ENCODE measurements around the gene TMEM176B.
"Not testable (repeated sequence)": the region's sequence is repeated elsewhere in the genome, so short reads cannot be mapped to it uniquely, and the experiment has no call there.

Gene TMEM176B

DNA sequence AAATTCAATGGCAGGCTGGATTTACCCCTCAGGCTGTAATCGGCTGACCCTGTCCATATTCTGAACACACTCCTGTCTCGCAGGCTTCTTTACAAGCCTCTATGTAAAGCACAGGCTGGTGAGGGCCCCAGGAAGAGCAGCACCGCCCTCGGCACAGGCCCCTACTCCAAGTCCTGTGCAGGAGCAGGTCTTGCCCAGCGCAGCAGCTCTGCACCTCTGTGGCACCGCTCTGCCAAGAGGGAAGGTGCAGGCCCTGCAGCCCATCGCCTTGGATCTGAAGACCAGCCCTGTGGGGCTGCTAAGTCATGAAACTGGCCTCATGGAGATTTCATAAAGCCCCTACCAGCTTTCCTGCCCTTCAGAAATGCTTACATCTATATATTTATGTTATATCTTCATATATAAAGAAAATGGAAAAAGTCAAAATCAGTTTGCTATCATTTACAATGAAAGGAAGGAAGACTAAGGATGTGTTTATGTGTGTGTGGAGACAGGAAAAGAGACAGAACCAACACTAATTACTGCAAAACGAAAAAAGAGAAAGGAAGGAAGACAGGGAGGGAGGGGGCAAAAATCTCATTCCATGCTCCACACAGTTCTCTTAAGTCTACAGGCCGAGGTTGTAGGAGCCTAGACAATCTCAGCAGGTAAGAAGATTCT, 9.6 kb downstream of the TMEM176B start:
- no peak for DNase-seq (ENCODE audit: low read depth, low spot score)

DNA sequence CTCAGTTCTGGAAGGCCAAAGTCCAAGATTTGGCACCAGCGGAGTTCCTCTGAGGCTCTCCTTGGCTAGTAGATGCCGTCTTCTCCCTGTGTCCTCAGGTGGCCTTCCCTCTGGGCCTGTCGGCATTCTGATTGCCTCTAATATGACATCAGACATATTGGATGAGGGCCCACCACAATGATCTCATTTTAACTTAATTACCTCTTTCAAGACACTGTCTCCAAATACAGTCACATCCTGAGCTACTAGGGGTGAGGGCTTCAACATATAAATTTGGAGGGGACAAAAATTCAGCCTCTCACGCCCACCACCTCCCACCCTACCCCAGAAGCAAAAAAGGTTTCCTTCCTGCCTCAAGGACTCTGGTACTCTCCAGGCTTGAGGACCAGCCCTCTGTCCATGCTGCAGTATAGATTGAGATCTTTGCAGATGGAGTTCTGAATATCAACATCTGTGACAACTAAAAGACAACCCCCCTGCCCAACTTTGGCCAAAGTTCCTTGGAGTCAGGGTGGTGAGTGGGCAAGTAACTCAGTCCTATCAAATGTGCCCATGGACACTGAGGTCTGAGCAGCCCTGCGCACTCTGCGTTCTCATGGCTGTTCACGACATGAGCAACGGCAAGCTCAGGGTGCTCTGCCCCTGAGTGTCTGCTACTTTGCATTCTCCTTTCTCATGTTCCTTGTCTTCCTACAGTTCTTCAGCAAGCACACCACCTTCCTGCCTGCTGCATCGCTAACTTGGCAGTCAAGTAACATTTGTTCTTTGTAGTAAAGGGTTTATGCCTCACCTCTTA, 11.5 kb downstream of the TMEM176B start:
- no peak for DNase-seq (ENCODE audit: low read depth, low spot score)

DNA sequence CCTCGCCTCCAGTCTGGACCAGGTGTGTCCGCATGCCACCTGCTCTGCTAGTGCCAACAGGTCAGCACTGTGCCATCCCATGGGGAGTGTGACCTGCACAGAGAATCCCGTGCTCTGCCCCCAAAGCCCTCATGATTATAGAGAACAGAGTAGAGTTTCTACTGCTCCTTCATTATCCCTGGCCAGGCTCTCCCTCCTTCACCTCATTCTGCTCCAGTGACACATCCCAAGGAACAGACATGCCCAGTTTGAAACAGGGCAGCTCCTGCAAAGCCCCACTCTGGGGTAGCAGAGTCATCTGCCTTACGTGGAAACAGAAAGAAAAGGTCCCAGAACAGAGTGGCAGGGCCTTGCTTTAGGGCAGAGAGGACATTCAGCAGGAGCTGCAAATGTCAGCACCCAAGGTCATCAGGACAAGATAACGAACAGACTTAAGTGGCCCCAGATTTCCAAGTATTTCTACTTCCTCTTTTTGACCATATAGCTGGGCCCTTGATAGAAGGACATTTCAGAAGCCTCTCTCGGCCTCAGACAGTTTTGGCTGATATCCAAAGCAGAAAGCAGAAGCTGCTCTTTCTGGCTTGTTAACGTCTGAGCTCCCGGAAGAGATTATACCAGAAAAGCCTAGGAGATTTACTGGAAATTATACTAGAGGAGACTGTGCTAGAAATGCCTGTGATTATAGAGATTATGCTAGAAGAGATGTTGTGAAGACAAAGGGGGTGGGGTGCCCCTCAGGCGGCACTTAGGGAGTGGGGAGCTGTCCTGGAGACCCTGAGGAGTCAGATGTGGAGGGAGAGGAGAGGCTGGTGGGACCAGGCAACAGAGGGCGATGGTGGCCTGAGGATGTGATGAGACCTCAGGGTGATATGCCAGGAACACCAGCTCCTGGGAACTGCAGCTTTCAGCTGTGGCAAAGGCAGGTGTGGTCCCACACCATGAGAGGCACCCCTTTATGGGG, 12.6 kb downstream of the TMEM176B start:
- DNase-seq (ENCODE audit: low read depth, low spot score): no peak

DNA sequence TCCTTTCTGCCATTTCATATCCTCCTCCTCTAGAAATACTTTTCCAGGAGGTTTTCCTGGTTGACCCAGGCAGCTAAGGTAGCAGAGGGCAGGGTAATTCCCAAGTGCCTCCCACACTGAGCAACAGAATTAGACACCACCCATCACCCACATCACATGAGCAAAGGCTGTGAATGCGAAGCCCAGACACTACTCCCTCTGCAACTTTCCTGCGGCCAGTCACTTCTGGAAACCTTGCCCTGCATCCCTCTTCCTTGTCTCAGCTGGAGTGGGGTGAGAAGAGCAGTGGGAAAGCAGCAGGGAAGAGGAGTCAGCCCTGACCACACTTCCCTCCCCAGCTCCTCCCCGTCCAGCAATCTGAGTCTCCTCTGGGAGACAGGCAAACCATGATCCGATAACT, 15.2 kb downstream of the TMEM176B start:
- DNase-seq (ENCODE audit: low read depth, low spot score): no peak

DNA sequence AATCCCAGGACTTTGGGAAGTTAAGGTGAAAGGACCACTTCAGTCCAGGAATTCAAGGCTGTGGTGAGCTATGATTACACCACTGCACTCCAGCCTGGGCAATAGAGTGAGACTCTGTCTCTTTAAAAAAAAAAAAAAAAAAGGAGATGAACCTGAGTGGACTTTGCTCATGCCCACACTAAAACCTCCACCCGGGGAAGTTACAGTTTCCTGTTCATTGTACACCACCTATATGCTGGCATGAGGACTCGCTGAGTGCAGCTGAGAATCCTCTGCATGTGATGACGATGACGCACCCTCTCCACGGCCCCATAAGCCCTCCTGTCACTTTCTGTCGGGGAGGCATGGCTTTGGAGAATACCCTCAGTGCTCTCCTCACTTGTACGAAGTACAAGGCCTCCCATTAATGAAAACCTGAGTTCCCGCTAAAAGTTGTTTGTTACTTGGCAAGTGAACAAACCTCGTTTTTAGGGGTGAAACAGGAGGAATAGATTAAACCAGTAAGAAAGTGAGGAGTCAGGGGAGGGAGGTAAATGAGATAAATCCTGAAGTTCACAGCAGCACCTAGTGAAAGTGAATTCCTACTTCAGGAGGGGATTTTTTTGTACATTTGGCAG, 15.9 kb downstream of the TMEM176B start:
- DNase-seq (ENCODE audit: low read depth, low spot score): no peak

DNA sequence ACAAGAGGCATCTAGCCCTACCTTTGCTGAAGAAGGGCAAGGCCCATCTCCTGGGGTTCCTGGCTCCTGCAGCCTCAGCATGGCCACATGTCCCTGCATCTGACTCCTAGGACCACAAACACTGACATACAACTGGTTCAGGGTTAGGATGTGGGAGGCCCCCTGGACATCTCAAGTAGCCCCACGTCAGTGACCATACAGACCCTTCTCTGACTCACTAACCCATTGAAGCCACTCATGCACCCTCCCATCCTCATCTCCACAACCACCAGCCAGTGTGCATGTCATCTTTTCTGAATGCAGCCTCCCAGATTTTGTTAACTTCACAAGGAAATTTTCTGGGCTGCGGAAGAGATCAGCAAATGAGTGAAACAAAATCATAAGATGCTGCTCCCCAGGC, 18.2 kb downstream of the TMEM176B start:
- no peak for DNase-seq (ENCODE audit: low read depth, low spot score)

DNA sequence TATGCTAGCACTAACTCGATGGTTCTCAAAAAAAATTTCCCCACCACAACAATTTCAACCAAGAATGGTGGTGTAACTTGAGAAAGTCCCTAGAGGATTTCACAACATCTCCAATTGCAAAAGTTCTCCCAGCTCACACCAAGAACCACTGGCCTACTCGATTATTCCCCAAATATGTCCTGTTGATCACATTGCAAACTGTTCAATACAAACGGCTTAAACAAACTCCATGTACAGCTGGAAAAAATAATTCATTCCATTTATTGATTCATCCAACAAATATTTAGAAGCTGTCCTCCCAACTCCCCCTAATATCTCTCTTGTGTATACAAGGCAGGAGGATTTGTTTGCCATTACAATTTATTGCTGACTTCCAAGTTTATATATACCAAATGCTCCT, 19.1 kb downstream of the TMEM176B start:
- DNase-seq (ENCODE audit: low read depth, low spot score): no peak

DNA sequence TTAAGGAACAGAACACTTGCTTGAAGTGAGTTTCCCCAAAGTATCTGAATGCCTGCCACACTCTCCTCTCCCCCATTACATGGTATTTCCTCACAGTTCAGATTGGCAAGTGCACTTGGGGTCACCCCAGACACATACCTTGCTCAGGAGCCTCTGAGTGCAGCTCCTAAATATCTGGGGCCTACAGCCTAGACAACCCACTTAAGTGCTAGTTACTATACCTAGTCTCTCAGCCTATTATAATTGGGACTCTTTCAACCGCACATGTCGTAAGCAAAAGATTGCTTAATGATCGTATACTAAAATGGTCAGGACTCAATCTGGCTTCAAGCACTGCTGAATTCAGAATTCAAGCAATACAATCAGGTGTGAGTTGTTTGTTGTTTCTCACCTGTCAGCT, 19.9 kb downstream of the TMEM176B start:
- DNase-seq (ENCODE audit: low read depth, low spot score): no peak

DNA sequence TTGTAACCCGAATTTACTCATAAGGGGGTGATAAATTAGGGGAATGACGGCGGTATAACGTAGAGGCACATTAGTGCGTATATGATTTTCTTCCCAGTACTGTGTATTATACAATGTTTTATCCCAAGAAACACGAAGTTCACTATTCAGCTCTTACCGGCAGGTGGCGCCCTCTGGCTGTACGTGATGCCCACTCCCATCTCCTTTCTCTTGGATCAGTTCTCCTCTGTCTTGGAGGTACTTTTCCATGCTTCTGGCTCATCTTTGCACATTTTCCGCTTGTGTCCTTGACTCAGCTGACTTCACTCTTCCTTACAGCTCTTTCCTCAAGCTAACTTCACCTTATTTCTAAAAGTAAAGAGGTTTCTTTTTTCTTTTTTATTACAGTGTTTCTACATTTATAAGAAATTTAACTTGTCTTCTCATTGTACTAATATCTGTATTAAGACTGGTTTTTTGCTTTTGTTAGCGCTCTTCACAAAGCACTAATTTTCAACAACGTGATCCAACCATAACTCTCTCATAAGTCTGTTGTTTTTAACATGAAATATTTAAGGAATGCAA, 21.3 kb downstream of the TMEM176B start:
- peak; percentile 84 for DNase-seq (ENCODE audit: low read depth, low spot score)

DNA sequence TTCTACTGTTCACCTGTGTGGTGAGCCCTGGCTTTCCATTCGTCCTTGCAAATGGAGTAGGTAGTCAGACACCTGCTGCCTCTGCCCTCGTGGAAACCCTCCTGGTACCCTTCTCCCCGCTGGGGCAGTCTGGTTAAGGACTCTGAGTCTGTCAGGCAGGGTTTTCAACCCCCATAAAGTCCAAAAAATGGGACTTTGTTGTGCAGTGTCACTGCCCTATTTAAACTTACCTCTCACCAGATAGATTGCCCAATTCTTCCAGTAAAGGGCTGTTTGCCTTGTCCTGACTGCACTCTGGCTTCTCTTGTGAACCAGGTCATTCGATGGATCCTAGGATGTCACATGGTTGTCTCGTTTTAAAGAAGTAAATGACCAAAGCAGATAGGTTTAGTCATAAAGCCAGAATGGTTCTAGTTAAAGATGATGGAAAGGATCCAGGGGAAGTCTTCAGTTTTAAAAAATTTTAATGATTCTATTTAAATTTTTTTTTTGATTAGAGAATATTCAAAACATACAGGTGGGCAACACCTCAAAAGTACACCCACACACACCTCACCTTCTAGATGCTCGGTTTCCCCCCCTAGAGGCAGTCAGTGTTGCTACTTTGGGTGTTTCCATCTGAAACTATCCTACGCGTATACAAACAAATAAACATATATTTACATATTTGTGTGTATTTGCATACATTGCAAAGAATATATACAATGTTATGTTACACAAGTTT, 22.0 kb downstream of the TMEM176B start:
- DNase-seq (ENCODE audit: low read depth, low spot score): no peak

DNA sequence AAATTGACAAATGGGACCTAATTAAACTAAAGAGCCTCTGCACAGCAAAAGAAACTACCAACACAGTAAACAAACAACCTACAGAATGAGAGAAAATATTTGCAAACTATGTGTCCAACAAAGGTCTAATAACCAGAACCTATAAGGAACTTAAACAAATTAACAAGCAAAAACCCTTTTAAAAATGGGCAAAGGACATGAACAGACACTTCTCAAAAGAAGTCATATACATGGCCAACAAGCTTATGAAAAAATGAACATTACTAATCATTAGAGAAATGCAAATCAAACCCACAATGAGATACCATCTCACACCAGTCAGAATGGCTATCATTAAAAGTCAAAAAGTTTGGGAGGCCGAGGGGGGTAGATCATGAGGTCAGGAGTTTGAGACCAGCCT, 26.0 kb downstream of the TMEM176B start:
- DNase-seq (ENCODE audit: low read depth, low spot score): not testable (repeated sequence)

DNA sequence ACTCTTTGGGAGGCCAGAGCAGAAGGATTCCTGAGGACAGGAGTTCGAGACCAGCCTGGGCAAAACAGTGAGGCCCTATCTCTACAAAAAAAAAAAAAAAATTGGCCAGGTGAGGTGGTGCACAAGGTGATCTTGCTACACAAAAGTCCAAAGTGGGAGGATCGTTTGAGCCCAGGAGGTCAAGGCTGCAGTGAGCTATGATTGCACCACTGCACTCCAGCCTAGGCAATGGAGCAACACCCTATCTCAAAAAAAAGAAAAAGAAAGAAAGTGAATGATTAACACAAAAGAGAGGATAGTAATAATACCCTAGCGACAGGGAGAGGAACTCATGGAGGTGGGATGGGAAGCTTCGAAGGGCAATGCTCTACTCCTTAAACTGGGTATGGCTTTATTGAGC, 30.4 kb downstream of the TMEM176B start:
- DNase-seq (ENCODE audit: low read depth, low spot score): no peak

DNA sequence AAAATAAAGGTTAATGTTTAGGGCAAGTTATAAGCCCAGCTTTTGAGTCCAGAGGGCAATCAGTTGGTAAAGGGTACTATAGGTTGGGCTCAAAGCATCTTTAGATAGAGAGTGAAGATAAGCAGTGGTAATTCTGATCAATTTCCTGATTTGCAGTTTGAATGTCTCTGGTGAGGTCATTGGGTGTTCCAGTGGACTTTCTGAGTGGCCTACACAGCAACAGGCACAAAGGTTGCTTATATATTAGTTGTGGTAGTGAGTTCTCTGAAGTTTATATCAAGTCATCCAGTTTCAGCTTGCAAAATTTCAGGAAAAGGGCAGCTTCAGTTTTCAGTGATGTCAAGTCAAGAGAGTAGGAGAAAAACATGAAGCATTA, 33.8 kb downstream of the TMEM176B start:
- DNase-seq (ENCODE audit: low read depth, low spot score): no peak

DNA sequence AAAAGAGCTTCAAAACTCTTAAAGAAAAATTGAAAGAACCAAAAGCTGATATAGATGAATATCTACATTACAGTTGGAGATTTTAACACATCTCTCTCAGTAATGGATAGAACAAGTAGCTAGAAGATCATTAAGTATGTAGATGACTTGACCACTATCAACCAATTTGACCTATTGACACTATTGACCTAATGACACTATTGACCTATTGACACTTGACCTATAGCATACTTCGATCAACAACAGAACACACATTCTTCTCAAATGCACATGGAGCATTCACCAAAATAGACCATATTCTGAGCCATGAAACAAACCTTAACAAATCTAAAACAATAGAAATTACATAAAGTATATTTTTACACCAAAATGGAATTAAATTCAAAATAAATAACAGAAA, 40.7 kb downstream of the TMEM176B start:
- no peak for DNase-seq (ENCODE audit: low read depth, low spot score)

DNA sequence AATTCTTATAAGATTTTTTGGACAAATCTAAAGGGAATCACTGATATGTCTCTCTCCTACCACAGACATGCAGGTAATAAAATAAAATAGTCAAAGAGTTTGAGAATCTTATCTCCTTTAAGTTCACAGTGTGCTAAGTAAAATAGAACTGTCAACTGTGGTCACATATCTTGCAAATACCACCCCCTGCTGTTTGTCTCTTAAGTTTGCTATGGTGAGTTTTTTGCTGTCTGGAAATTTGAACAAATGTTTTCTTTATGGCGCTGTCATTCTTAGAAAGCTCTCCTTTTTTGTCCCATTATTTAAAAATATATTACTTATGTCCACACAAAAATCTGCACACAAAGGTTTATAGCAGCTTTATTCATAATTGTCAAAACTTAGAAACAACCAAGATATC, 43.3 kb downstream of the TMEM176B start:
- no peak for DNase-seq (ENCODE audit: low read depth, low spot score)

DNA sequence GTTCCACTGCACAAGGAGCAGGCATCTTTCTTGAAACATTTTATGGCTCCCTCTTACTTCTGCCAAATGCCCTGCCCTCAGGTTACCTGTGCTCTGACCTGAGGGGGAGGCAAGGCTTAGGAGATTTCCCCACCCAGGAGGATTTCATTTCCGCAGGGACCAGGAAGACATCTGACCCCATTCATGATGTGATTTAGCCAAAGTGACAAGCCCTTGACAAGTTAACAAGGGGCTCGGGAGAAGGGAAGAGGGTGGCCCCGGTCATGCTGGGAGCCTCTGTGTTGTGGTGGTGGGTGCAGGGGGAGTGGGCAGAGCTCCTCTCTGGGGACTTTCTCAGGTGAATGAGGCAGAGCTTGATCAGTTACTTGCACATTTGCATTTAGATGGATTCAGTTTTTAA, 44.0 kb downstream of the TMEM176B start:
- DNase-seq (ENCODE audit: low read depth, low spot score): no peak

DNA sequence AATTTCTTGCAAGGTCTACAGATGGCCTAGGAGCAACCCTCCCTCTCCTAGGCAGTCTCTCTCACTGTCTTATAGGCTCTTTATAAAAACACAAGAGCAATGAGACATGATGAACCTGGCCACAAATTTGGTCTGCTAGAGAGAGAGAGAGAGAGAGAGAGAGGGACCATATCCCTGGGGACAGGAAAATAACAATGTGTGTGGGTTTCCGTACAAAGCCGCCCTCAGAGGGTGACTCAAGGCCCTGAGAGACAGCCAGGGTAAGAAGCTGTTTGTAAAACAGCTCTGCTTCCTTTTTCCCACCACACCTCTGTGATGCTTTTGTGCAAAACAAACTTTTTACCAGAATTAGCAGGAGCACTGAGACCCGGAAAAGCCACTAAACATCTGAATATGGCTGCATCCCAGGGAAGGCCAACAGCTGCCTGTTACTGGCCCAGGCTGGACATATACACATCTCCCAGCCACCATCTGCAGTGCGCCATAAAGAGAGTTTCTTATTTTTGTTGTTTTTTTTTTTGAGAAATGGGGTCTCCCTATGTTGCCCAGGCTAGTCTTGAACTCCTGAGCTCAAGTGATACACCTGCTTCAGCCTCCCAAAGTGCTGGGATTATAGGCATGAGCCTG, 44.6 kb downstream of the TMEM176B start:
- no peak for DNase-seq (ENCODE audit: low read depth, low spot score)

DNA sequence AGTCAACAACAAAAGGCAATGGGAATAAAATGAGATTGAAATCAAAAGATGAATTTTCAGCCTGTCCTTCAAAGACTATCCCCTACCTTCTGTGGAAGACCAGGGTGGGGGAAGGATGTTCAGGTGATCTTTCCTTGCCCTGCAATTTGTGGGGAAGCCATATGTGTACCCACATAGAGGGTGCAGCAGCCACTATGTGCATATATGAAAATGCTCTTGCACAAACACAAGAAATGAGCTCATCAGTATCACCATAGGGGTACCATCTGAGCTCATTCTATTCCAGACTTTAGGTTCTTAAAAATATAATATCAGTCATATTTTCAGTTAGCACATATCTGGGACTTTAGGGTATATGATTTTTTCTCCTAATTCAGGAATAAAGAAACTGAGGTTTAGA, 45.2 kb downstream of the TMEM176B start:
- DNase-seq (ENCODE audit: low read depth, low spot score): no peak

DNA sequence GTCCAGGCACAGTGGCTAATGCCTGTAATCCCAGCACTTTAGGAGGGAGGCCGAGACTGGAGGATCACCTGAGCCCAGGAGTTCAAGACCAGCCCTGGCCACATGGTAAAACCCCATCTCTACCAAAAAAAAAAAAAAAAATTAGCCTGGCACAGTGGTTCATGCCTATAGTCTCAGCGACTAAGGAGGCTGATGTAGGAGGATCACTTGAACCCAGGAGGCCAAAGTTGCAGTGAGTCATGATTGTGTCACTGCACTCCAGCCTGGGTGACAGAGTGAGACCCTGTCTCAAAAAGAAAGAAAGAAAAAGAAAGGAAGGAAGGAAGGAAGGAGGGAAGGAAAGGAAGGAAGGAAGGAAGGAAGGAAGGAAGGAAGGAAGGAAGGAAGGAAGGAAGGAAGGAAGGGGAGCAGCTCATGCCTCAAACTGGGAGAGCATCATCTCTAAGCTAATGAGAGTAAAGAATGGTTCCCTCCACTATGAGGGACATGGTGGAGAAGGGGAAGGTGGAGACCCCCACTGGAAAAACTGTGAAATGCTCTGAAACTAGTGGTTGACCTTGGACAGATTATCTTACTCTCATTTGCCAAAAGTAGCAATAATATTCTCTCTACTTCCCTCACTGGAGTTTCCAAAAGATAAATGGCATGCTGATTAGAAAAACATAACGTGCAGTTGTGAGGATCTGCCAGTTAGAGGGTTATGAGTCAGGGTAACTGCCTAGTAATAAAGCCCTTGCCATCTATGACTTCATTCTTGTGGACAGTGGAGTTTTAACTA, 46.1 kb downstream of the TMEM176B start:
- DNase-seq (ENCODE audit: low read depth, low spot score): peak; percentile 2

DNA sequence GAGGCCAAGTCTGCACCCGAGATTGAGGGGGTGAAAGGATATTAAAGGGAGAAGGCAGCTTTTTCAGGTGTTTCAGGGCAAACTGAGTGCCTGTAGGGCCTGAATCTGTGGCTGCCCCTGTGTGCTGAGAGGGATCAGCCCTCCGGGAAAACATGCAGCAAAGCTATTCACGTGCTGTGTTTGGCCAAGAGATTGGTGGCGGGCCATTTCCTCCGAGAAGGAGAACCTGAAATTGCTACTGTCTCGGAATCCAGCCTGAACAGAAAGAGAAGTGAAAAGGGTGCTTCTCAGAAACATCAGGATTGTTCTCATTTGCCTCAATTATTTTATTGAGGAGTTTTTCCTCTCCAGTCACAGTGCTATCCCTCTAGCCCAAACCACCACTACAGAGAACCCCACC, 46.9 kb downstream of the TMEM176B start:
- DNase-seq (ENCODE audit: low read depth, low spot score): no peak

Data from astrocyte of the hippocampus (primary cell).